Lower lobe of right lung (tissue), 2 donors: ENCODE data around the gene SLC11A2. TPM values are rescaled to one million over a fixed set of nuclear protein-coding genes. Genes with fewer than 3 reads are reported as not detected.
"Not testable (repeated sequence)": the region's sequence is repeated elsewhere in the genome, so short reads cannot be mapped to it uniquely, and the experiment has no call there.

Experiments
- ATAC-seq, 2 donors: fragments of 200-7000 bp; cut with Tn5 transposase; one replicate each; pipeline ENCODE4 v1.9.1; 2020 to 2022; ENCODE audit warnings: mild to moderate bottlenecking in 2 of 2, moderate library complexity in 2 of 2
- DNase-seq: peaks from one replicate; pipeline ENCODE4 v3.0.0-alpha.2; 2020
- H3K27ac ChIP-seq: fragments of 200-600 bp; one replicate; pipeline ENCODE4 v1.8.0; 2022
- H3K27me3 ChIP-seq: fragments of 200-600 bp; one replicate; pipeline ENCODE4 v1.8.0; 2022; ENCODE audit warnings: low read depth
- H3K36me3 ChIP-seq: fragments of 200-600 bp; one replicate; pipeline ENCODE4 v1.8.0; 2022; ENCODE audit warnings: mild to moderate bottlenecking
- H3K4me1 ChIP-seq: fragments of 200-600 bp; one replicate; pipeline ENCODE4 v1.8.0; 2022
- H3K4me3 ChIP-seq: fragments of 200-600 bp; one replicate; pipeline ENCODE4 v1.8.0; 2022; ENCODE audit warnings: mild to moderate bottlenecking
- H3K9me3 ChIP-seq: fragments of 200-600 bp; one replicate; pipeline ENCODE4 v1.8.0; 2022
- intact Hi-C: fragments of 100-400 bp; cut with DNase I; formaldehyde crosslinking; loops from one replicate; pipeline ENCODE4 v1.11.0; 2022
- total RNA-seq: library from RNA; stranded (reverse); fragmentation: NEBNext Ultra II Directional; extraction: Animal tissue kit (Norgen Biotek cat#: 25700); gene quantifications from one replicate; pipeline ENCODE4 v1.2.1, GENCODE V29; 2021
- TF ChIP-seq, protein P1 (sequence below): fragments of 200-600 bp; IDR thresholded peaks from one replicate; pipeline ENCODE4 v1.8.0; 2022; ENCODE audit warnings: antibody characterized with exemption, mild to moderate bottlenecking
- donor health status: DM: no; HTN: yes; CAD: no; lungs with severe emphysema.

The SLC11A2 gene
- total RNA-seq, 1 donor from 2014 or later = 102 TPM

DNA sequence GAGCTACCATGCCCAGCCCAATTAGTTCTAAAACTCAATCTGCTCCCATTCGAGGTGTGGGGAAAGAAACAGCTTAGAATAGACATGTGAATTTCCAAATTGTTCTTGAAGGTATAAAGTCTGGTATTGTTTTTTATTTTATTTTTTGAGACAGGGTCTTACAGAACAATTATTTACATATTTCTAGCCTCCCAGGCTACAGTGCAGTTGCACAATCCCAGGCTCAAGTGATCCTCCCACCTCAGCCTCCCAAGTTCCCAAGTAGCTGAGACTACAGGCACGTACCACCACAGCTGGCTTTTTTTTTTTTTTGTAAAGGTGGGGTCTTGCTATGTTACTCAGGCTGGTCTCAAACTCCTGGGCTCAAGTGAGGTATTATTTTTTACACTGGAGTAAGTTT, 6.3 kb downstream of the SLC11A2 start:
- H3K27me3 ChIP-seq = no peaks in the 10 kb centered on the region
- DNase-seq = no peak
- TF ChIP-seq, protein P1, sequence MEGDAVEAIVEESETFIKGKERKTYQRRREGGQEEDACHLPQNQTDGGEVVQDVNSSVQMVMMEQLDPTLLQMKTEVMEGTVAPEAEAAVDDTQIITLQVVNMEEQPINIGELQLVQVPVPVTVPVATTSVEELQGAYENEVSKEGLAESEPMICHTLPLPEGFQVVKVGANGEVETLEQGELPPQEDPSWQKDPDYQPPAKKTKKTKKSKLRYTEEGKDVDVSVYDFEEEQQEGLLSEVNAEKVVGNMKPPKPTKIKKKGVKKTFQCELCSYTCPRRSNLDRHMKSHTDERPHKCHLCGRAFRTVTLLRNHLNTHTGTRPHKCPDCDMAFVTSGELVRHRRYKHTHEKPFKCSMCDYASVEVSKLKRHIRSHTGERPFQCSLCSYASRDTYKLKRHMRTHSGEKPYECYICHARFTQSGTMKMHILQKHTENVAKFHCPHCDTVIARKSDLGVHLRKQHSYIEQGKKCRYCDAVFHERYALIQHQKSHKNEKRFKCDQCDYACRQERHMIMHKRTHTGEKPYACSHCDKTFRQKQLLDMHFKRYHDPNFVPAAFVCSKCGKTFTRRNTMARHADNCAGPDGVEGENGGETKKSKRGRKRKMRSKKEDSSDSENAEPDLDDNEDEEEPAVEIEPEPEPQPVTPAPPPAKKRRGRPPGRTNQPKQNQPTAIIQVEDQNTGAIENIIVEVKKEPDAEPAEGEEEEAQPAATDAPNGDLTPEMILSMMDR = no peak
- H3K4me1 ChIP-seq = peaks cover 52% of the 10 kb centered on the region
- no peaks in the 10 kb centered on the region for H3K9me3 ChIP-seq
- ATAC-seq = no peak
- H3K4me3 ChIP-seq = no peak overlapping the region
- intact Hi-C loops = no loop called here
- H3K27ac ChIP-seq = no peak overlapping the region
- no peaks in the 10 kb centered on the region for H3K36me3 ChIP-seq

DNA sequence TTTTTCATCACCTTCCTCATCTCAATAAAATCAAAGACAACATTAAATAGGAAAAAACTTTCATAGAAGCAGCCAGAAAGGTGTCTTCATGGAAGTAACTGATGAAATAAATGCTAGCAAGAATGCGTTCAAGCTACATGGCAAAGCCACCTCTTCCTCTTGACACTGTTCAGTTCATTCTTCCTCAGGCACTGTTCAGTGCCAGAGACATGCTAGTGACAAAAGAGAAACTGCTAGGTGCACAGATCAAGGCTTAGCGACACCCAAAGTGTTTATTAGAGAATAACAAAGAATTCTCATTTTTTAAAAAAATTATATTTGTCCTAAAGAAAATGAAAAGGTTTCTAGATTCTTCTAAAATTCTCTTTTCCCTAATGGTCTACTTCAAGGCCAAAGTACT, 7.2 kb downstream of the SLC11A2 start:
- no peaks in the 10 kb centered on the region for H3K36me3 ChIP-seq
- ATAC-seq (no peak), DNase-seq (no peak)
- intact Hi-C loops = no loop called here
- no peaks in the 10 kb centered on the region for H3K9me3 ChIP-seq
- no peaks in the 10 kb centered on the region for H3K27me3 ChIP-seq
- H3K4me1 ChIP-seq = peaks cover 51% of the 10 kb centered on the region
- TF ChIP-seq, protein P1 = no peak
- H3K4me3 ChIP-seq = no peak overlapping the region
- H3K27ac ChIP-seq = no peak overlapping the region

DNA sequence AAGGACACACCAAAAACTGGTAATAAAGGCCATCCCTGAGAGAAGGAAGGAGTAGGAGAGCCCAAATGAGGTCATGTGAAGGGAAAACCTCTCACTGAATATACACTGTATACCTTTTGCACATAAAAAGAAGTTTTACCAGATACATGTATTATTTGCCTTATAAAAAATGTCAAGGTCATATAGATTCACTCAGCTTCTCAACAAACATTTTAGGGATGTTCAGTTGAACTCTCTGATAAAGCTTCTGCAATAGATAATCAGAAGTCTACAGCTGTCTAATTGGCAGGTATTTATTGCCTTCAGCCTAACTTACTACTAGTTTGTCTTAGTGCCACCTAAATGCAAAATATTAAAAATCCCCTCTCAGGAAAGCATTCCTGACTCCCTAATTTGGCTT, 8.7 kb downstream of the SLC11A2 start:
- no peaks in the 10 kb centered on the region for H3K9me3 ChIP-seq
- DNase-seq (no peak), ATAC-seq (no peak)
- no peaks in the 10 kb centered on the region for H3K27me3 ChIP-seq
- H3K4me3 ChIP-seq = no peak overlapping the region
- H3K4me1 ChIP-seq = peaks cover 51% of the 10 kb centered on the region
- no peaks in the 10 kb centered on the region for H3K36me3 ChIP-seq
- intact Hi-C loops = no loop called here
- no peak overlapping the region for H3K27ac ChIP-seq
- TF ChIP-seq, protein P1 = no peak

DNA sequence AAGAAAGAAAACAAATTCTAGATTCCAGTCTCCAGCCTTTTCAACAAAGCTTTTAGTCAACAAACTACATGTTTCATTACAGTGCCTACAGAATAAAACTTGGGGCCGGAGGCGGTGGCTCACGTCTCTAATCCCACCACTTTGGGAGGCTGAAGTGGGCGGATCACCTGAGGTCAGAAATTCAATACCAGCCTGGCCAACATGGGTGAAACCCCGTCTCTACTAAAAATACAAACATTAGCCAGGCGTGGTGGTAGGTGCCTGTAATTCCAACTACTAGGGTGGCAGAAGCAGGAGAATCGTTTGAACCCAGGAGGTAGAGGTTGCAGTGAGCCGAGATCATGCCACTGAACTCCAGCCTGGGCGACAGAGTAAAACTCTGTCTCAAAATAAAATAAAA, 11.7 kb downstream of the SLC11A2 start:
- H3K27ac ChIP-seq, H3K4me3 ChIP-seq, ATAC-seq, H3K9me3 ChIP-seq, DNase-seq, intact Hi-C loops, H3K36me3 ChIP-seq, H3K27me3 ChIP-seq: not testable (repeated sequence)
- H3K4me1 ChIP-seq = peaks cover 58% of the 10 kb centered on the region

DNA sequence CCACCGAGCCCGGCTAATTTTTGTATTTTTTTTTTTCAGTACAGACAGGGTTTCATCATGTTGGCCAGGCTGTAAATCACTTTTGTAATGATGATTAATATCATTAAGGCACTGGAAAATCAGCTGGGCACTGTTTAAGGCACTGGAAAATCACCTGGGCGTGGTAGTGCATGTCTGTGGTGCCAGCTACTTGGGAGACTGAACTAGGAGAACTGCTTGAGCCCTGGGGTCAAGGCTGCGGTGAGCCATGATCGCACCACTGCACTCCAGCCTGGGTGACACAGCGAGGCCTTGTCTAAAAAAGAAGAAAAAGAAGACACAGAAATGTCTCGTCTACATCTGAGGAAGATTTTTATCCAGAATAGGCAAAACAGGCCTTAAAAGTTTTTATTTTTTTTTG, 12.7 kb downstream of the SLC11A2 start:
- no peak for DNase-seq

DNA sequence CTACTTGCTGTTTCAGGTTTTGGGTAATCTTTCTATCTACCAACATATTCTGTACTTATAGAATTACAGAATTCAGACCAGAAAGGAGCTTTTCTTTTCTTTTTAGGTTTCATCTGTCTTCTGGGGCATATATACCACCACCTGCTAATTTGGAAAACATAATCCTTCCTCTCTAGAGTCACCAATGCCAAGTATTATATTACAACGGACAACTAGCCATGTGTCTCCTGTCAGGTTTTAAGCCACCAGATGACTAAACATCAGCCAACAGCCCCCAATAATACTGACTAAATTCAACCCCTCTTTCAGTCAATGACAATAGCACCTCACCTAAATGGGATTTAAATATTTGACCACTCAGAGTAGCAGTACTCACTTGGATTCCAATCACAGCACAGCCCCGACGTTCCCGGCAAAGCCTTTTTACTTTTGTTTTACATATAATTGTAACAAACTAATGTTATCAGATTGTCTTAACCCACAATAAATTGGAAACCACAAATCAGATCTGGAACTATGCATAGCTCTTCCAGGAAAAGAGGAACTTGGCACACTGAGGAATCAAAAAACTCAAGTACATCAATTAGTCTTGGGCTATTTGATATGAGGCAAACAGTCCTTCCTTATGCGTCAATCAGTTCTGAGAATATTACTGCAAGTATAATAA, 13.5 kb downstream of the SLC11A2 start:
- TF ChIP-seq, protein P1 = no peak
- Histone ChIP-seq H3K4me1 (peaks cover 61% of the 10 kb centered on the region), H3K36me3 (peaks cover 3% of the 10 kb centered on the region), H3K27ac (no peak overlapping the region), H3K4me3 (peak overlapping the region; percentile 2), H3K27me3 (no peaks in the 10 kb centered on the region), H3K9me3 (no peaks in the 10 kb centered on the region)
- ATAC-seq (peak; percentile 50 to 75), DNase-seq (no peak)
- intact Hi-C loops = no loop called here

More for the DNA sequence above, 12.7 kb downstream of the SLC11A2 start:
- H3K4me1 ChIP-seq = peaks cover 65% of the 10 kb centered on the region
- peak in 1 of 2 donors; percentile 8 for ATAC-seq
- intact Hi-C loops = no loop called here
- H3K27ac ChIP-seq = no peak overlapping the region
- no peaks in the 10 kb centered on the region for H3K9me3 ChIP-seq
- H3K4me3 ChIP-seq = no peak overlapping the region
- no peaks in the 10 kb centered on the region for H3K36me3 ChIP-seq
- H3K27me3 ChIP-seq = no peaks in the 10 kb centered on the region
- TF ChIP-seq, protein P1 = no peak
